H9 (cell line): ENCODE measurements around the gene CSRP3. TPM values are rescaled to one million over a fixed set of nuclear protein-coding genes. Genes with fewer than 3 reads are reported as not detected.

Experiments
- DNase-seq: peaks from one replicate; pipeline ENCODE4 v3.0.0-alpha.2; 2017
- H2AFZ ChIP-seq: one replicate; pipeline ENCODE4 v1.6.1; 2013; ENCODE audit warnings: mild to moderate bottlenecking, low read length, control low read depth, moderate library complexity
- H2AK5ac ChIP-seq: 2 replicates; pipeline ENCODE4 v1.6.1; 2013; ENCODE audit warnings: low read length, control low read depth, mixed read lengths; ENCODE audit not compliant: insufficient read length
- H2BK120ac ChIP-seq: one replicate; pipeline ENCODE4 v1.6.1; 2013; ENCODE audit warnings: low read depth, mild to moderate bottlenecking, low read length, control low read depth, inconsistent platforms; ENCODE audit not compliant: poor library complexity, severe bottlenecking
- H2BK12ac ChIP-seq: 2 replicates; pipeline ENCODE4 v1.6.1; 2013; ENCODE audit warnings: low read length, control low read depth, mixed read lengths, low read depth; ENCODE audit not compliant: insufficient read length
- H2BK15ac ChIP-seq: 2 replicates; pipeline ENCODE4 v1.6.1; 2013; ENCODE audit warnings: low read depth, low read length, control low read depth
- H2BK20ac ChIP-seq: one replicate; pipeline ENCODE4 v1.6.1; 2013; ENCODE audit warnings: low read depth, mild to moderate bottlenecking, low read length, control low read depth, inconsistent platforms; ENCODE audit not compliant: poor library complexity, severe bottlenecking
- H2BK5ac ChIP-seq: 2 replicates; pipeline ENCODE4 v1.6.1; 2013; ENCODE audit warnings: low read length, control low read depth, mixed read lengths; ENCODE audit not compliant: insufficient read length
- H3K14ac ChIP-seq: 2 replicates; pipeline ENCODE4 v1.6.1; 2013; ENCODE audit warnings: low read length, control low read depth; ENCODE audit not compliant: insufficient read depth
- H3K18ac ChIP-seq: 2 replicates; pipeline ENCODE4 v1.6.1; 2013; ENCODE audit warnings: low read depth, mild to moderate bottlenecking, mixed read lengths, low read length, control low read depth; ENCODE audit not compliant: insufficient read length
- H3K23ac ChIP-seq: 2 replicates; pipeline ENCODE4 v1.6.1; 2013; ENCODE audit warnings: low read length, control low read depth, mixed read lengths, low read depth; ENCODE audit not compliant: insufficient read length
- H3K23me2 ChIP-seq: 2 replicates; pipeline ENCODE4 v1.6.1; 2013; ENCODE audit warnings: low read depth, mild to moderate bottlenecking, mixed read lengths, low read length, control low read depth; ENCODE audit not compliant: insufficient read length, poor library complexity, severe bottlenecking
- H3K27ac ChIP-seq: 2 replicates; pipeline ENCODE4 v1.5.1; 2013; ENCODE audit warnings: low read length, control low read depth, mixed read lengths, low read depth; ENCODE audit not compliant: insufficient read length
- H3K27me3 ChIP-seq: 2 replicates; pipeline ENCODE4 v1.6.1; 2013; ENCODE audit warnings: low read length, control low read depth, inconsistent platforms; ENCODE audit not compliant: insufficient read depth
- H3K4ac ChIP-seq: 2 replicates; pipeline ENCODE4 v1.6.1; 2013; ENCODE audit warnings: low read depth, mild to moderate bottlenecking, control low read depth, inconsistent platforms, low read length, moderate library complexity
- H3K4me1 ChIP-seq: 2 replicates; pipeline ENCODE4 v1.6.1; 2013; ENCODE audit warnings: low read length, control low read depth, inconsistent platforms; ENCODE audit not compliant: insufficient read depth
- H3K4me2 ChIP-seq: 2 replicates; pipeline ENCODE4 v1.6.1; 2013; ENCODE audit warnings: low read length, control low read depth, mixed read lengths; ENCODE audit not compliant: insufficient read length, insufficient read depth
- H3K56ac ChIP-seq: 2 replicates; pipeline ENCODE4 v1.6.1; 2013; ENCODE audit warnings: low read depth, mild to moderate bottlenecking, mixed read lengths, low read length, control low read depth; ENCODE audit not compliant: insufficient read length
- H3K79me1 ChIP-seq: 2 replicates; pipeline ENCODE4 v1.6.1; 2013; ENCODE audit warnings: low read depth, mild to moderate bottlenecking, moderate library complexity, low read length, control low read depth, inconsistent platforms; ENCODE audit not compliant: insufficient read depth, poor library complexity, severe bottlenecking
- H3K79me2 ChIP-seq: 2 replicates; pipeline ENCODE4 v1.6.1; 2013; ENCODE audit warnings: low read length, control low read depth, inconsistent platforms; ENCODE audit not compliant: insufficient read depth
- H3K9ac ChIP-seq: 2 replicates; pipeline ENCODE4 v1.6.1; 2013; ENCODE audit warnings: low read length, control low read depth, mixed read lengths; ENCODE audit not compliant: insufficient read length; ENCODE audit errors: extremely low read depth
- H3K9me3 ChIP-seq: one replicate; pipeline ENCODE4 v1.6.1; 2013; ENCODE audit warnings: low read depth, low read length, inconsistent platforms; ENCODE audit not compliant: control insufficient read depth
- H3T11ph ChIP-seq: one replicate; pipeline ENCODE4 v1.6.1; 2013; ENCODE audit warnings: mild to moderate bottlenecking, low read length, control low read depth, inconsistent platforms
- H4K20me1 ChIP-seq: one replicate; pipeline ENCODE4 v1.6.1; 2013; ENCODE audit not compliant: control insufficient read depth, insufficient read length, insufficient read depth
- H4K5ac ChIP-seq: 2 replicates; pipeline ENCODE4 v1.6.1; 2013; ENCODE audit warnings: low read depth, mild to moderate bottlenecking, mixed read lengths, low read length, control low read depth; ENCODE audit not compliant: insufficient read length
- H4K8ac ChIP-seq: replicated peaks from 2 replicates; pipeline ENCODE4 v1.6.1; 2013; ENCODE audit warnings: low read length, control low read depth, mixed read lengths, low read depth; ENCODE audit not compliant: insufficient read length
- H4K91ac ChIP-seq: 2 replicates; pipeline ENCODE4 v1.6.1; 2013; ENCODE audit warnings: low read depth, mild to moderate bottlenecking, moderate library complexity, mixed read lengths, low read length, control low read depth; ENCODE audit not compliant: insufficient read length
- H3K27ac Mint-ChIP-seq, 3 experiments: 2 replicates in 2 of 3; 3 replicates in 1 of 3; pipeline ENCODE4 v1.8.0; 2020 to 2021; ENCODE audit warnings: mixed read lengths in 3 of 3, mild to moderate bottlenecking in 1 of 3, moderate library complexity in 1 of 3
- H3K27me3 Mint-ChIP-seq: 2 replicates; pipeline ENCODE4 v1.8.0; 2021; ENCODE audit warnings: low read depth, mild to moderate bottlenecking, moderate library complexity, mixed read lengths
- H3K36me3 Mint-ChIP-seq, 3 experiments: 2 replicates in 2 of 3; 3 replicates in 1 of 3; pipeline ENCODE4 v1.8.0; 2020 to 2021; ENCODE audit warnings: low read depth in 3 of 3, mixed read lengths in 3 of 3; ENCODE audit not compliant: insufficient read depth in 1 of 3
- H3K4me1 Mint-ChIP-seq, 2 experiments: 2 replicates each; pipeline ENCODE4 v1.8.0; 2020; ENCODE audit warnings: mixed read lengths in 2 of 2
- H3K4me3 Mint-ChIP-seq, 2 experiments: 2 replicates in 1 of 2; 3 replicates in 1 of 2; pipeline ENCODE4 v1.8.0; 2020 to 2021; ENCODE audit warnings: mild to moderate bottlenecking in 2 of 2, mixed read lengths in 2 of 2, moderate library complexity in 1 of 2
- H3K9me3 Mint-ChIP-seq, 2 experiments: 2 replicates in 1 of 2; 3 replicates in 1 of 2; pipeline ENCODE4 v1.8.0; 2020; ENCODE audit warnings: mild to moderate bottlenecking in 2 of 2, mixed read lengths in 2 of 2, moderate library complexity in 1 of 2
- CTCF ChIP-seq: fragments of 200-600 bp; sonication (generic); conservative IDR thresholded peaks from 3 replicates; pipeline ENCODE4 v1.8.0; 2021; ENCODE audit warnings: antibody characterized with exemption, mild to moderate bottlenecking
- WGBS: extraction: QIAGEN DNeasy Blood & Tissue Kit; methylation state at CpG from one replicate; pipeline ENCODE4 v1.1.7; 2013; ENCODE audit warnings: missing lambda C conversion rate, low lambda C conversion rate, mixed read lengths; ENCODE audit not compliant: insufficient read length; ENCODE audit errors: extremely low coverage; 5-methylcytosine and 5-hydroxymethylcytosine counted together
- total RNA-seq: library from RNA; stranded (reverse); gene quantifications from 2 replicates; pipeline ENCODE4 v1.2.1, GENCODE V29; 2021

The CSRP3 gene
- total RNA-seq, 1 experiment from 2014 or later, result not detected

DNA sequence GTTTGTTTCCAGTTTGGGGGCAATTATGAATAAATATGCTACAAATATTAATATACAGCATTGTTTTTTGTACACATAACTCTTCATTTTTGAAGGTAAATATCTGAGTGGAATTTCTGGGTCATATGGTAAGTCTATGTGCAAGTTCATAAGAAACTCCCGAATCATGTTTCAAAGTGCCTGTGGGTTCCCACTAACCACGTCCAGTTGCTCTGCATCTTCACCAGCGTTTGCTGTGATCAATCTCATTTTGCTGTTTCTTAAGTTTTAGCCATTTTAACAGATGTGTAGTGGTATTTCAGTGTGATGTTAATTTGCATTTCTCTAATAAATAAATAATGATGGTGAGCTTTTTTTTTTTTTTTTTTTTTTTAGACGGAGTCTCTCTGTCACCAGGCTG lies 14.2 kb upstream of the CSRP3 start:
- Histone ChIP-seq H3K18ac (no peak overlapping the region), H3K23me2 (no peaks in the 10 kb centered on the region), H3K56ac (no peak overlapping the region), H4K8ac (no peak overlapping the region), H2BK20ac (no peak overlapping the region), H3K23ac (no peak overlapping the region), H2AFZ (no peak overlapping the region), H3K27ac (no peak overlapping the region), H3T11ph (no peak overlapping the region), H3K9ac (no peak overlapping the region), H3K27me3 (no peaks in the 10 kb centered on the region), H2BK120ac (no peak overlapping the region), H4K91ac (no peak overlapping the region), H3K79me2 (no peaks in the 10 kb centered on the region), H4K5ac (no peak overlapping the region), H2BK5ac (no peak overlapping the region), H3K9me3 (no peaks in the 10 kb centered on the region), H3K14ac (no peak overlapping the region), H3K4me1 (peaks cover 3% of the 10 kb centered on the region; the same call in 1 of the 2 replicates), H2AK5ac (no peak overlapping the region), H4K20me1 (no peaks in the 10 kb centered on the region), H3K79me1 (no peaks in the 10 kb centered on the region), H2BK15ac (no peak overlapping the region), H3K4me2 (no peak overlapping the region), H3K4ac (no peak overlapping the region), H2BK12ac (no peak overlapping the region)
- Mint-ChIP-seq H3K27me3 (peaks cover 4% of the 10 kb centered on the region), H3K4me1 (peaks cover 0 to 2% of the 10 kb centered on the region in 2 experiments; a peak in 1 of 4 replicates), H3K27ac (no peak overlapping the region), H3K36me3 (no peaks in the 10 kb centered on the region), H3K9me3 (no peaks in the 10 kb centered on the region), H3K4me3 (no peak overlapping the region)
- no CpG with 5 or more reads among the region's 4 CpGs for WGBS
- no peak for DNase-seq
- no peak for TF ChIP-seq CTCF
